AG10803 (cell line): ENCODE results near the gene SRP68.
A peak's percentile ranks its signal among the peaks of the same experiment; 100 is the strongest.

Experiments used
- DNase-seq: peaks from one replicate; pipeline ENCODE4 v3.0.0; 2010; ENCODE audit warnings: low read depth
- H3K4me3 ChIP-seq: 2 replicates; pipeline ENCODE4 v1.5.1; 2011; ENCODE audit warnings: mild to moderate bottlenecking, low read length, control low read depth
- TF ChIP-seq, protein P1 (sequence below): conservative IDR thresholded peaks from 2 replicates; pipeline ENCODE4 v1.5.1; 2011; ENCODE audit warnings: mild to moderate bottlenecking, low read length, control low read depth, inconsistent platforms

SRP68 gene

DNA sequence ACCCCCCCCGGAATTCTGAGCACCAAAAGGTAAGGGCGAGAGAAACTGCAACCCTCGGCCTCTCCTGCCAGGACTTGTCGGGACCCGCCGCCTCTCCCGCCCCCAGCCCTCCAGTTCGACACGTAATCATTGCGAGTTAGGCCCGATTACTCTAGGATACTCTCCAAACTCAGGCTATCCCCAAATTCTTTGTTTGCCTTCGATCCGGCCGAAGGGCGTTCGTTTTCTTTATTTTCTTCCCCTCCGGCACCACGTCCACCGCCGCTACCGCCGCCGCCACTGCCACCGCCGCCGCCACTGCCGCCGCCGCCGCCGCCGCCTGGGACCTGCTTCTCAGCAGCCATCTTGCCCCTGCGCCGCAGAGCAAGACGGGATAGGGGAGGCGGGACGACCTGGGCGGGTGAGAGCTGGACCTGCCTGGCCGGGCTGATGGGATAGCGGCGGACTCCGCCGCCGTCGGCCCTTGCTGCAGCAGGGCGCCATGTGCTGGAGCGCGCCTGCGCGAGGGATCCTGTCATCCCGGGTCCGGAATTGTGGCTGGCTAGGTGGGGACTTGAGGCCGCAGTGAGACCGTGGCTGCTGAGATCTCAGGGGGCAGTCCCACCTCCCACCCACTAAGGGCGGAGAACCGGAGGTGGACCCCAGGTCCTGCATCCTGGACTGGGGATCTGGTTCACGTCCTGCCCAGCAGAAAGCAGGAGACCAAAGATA, at the start of gene SRP68:
SRP68 (minus strand) TSS at position 370 of the 711 bp plus-strand sequence; CDS start at position 344, 26 bp downstream.
- peak; percentile 91 for DNase-seq
- TF ChIP-seq, protein P1, sequence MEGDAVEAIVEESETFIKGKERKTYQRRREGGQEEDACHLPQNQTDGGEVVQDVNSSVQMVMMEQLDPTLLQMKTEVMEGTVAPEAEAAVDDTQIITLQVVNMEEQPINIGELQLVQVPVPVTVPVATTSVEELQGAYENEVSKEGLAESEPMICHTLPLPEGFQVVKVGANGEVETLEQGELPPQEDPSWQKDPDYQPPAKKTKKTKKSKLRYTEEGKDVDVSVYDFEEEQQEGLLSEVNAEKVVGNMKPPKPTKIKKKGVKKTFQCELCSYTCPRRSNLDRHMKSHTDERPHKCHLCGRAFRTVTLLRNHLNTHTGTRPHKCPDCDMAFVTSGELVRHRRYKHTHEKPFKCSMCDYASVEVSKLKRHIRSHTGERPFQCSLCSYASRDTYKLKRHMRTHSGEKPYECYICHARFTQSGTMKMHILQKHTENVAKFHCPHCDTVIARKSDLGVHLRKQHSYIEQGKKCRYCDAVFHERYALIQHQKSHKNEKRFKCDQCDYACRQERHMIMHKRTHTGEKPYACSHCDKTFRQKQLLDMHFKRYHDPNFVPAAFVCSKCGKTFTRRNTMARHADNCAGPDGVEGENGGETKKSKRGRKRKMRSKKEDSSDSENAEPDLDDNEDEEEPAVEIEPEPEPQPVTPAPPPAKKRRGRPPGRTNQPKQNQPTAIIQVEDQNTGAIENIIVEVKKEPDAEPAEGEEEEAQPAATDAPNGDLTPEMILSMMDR, result no peak
- peak within 1 kb of the TSS; percentile 98 for H3K4me3 ChIP-seq

DNA sequence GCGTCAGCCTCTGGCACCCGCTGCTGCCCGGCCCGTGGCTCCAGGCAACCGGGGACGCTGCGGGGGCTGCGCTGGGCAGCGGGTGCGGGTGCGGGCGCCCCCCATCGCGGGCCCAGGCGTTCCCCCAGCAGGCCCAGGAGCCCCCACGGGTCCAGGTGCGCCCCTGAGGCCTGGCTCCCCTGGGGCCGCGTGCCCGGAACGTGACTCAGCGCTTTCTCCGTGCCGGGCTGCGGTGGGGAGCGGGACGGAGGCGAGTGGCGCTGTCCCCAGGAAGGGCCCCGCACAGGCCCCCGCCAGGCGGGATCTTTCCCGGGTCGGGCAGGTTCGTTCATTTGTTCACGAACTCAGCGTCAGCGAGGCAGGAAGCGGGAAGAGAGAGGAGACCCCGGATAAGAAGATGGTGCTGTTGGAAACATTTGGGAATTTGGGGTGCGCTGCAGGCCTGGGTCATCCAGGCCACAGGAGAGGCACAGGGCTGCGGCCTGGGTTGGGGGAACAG, 49.7 kb upstream of the SRP68 start:
- peak overlapping the region; percentile 38 for H3K4me3 ChIP-seq
- TF ChIP-seq, protein P1, result no peak
- peak; percentile 9 for DNase-seq

DNA sequence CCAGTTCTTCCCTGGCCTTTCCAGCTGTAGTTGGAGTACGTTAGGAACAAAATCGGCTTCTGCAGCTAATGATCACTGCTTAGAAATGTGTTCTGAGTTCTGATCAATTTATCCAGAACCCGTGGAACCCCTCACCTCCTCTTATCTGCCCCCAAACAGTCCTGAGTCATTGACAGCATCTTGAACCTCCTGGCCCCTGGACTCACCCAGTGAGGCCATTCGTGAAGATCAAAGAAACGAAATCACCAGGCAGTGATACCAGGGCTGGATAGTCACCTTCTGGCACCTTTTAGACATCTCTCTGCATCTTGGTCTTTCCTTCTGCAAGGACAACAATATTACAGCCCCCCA, 48.3 kb upstream of the SRP68 start:
- H3K4me3 ChIP-seq, result no peak overlapping the region
- TF ChIP-seq, protein P1, result no peak; the same call in 1 of the 2 replicates
- DNase-seq, result no peak

DNA sequence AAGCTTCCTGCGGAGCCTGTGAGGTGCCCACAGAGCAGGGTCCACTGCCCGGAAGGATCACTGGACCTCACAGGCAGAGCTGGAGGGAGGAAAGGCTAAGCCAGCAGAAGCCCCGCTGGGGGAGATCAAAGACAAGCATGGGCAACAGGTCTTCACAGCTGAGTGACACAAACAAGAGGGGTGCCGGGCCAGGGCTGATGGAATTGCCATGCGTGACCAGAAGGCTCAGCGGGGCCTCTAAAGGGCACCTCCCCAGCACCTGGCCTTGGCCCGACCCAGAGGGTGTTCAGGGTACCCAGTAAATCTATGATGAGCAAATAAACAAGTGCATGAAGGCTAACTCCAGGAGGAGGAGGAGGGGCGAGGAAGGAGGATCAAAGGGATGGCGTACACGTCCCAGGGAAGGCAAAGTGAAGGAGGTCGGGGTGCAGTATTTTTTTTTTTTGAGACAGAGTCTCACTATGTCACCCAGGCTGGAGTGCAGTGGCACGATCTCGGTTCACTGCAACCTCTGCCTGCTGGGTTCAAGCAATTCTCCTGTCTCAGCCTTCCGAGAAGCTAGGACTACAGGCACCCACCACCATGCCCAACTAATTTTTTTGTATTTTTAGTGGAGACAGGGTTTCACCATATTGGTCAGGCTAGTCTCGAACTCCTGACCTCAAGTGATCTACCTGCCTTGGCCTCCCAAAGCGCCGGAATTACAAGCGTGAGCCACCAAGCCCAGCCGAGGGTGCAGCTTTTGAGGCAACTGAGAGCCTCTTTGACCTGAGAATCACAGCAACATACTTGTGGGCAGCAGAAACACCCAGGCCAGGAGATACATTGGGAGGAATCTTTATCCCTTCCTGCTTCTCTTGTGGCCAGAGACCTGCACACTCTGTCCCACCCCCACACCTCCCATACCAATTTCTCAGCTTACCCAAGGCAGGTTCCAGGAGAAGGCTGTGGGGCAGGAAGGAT, 47.4 kb upstream of the SRP68 start:
- DNase-seq, result no peak
- TF ChIP-seq, protein P1, result no peak

DNA sequence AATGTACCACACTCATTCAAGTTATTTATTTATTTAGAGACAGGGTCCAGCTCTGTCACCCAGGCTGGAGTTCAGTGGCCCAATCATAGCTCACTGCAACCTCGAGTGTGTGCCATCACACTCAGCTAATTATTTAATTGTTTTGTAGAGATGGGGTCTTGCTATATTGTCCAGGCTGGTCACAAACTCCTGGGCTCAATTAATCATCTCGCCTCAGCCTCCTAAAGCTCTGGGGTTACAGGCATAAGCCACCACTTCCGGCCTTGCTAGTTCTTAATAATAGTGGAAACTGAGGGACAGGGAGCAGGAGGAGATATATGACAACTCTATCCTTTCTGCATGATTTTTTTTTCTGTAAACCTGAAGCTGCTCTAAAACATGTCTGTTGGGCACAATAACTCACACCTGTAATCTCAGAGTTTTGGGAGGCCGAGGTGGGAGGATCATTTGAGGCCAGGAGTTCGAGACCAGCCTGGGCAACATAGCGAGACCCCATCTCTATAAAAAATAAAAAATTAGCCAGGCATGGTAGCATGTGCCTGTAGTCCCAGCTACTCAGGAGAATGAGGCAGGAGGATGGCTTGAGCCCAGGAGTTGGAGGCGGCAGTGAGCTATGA, 42.9 kb upstream of the SRP68 start:
- no peak overlapping the region for H3K4me3 ChIP-seq
- DNase-seq, result no peak
- TF ChIP-seq, protein P1, result no peak

More for the DNA sequence above, 47.4 kb upstream of the SRP68 start:
- no peak overlapping the region for H3K4me3 ChIP-seq

DNA sequence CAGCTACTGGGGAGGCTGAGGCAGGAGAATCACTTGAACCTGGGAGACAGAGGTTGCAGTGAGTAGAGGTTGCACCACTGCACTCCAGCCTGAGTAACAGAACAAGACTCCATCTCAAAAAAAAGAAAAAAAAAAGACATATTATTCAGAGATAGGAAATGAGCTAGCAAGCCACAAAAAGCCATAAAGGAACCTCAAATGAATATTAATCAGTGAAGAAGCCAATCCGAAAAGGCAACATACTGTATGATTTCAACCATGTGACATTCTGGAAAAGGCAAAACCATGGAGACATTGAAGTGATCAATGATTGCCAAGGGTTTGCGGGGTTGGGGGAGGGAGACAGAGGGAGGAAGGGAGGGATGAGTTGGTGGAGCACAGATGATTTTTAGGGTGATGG, 39.6 kb upstream of the SRP68 start:
- DNase-seq, result peak; percentile 25
- TF ChIP-seq, protein P1, result no peak
- H3K4me3 ChIP-seq, result no peak overlapping the region
